ENCODE results near the gene C19orf73.

C19orf73 gene

DNA sequence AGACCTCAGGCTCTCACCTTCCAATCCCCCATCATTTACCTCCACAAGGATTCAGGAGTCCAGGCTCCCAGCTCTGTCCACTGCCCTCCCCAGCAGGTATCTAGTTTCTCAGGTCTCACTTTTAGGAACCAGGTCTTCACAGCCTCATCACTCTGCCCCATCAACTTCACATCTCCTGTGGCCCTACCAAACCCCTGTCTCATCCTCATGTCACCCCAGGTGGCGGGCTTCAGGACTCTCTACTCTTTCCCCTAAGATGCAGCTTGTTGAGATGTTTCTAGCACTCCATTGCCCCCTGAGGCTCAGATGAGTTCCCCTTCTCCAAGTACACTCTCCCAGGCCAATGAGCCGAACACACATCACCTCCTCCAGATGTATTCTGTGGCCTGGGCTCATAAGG is 1.9 kb upstream of the C19orf73 start:
- DNase-seq: no peak

DNA sequence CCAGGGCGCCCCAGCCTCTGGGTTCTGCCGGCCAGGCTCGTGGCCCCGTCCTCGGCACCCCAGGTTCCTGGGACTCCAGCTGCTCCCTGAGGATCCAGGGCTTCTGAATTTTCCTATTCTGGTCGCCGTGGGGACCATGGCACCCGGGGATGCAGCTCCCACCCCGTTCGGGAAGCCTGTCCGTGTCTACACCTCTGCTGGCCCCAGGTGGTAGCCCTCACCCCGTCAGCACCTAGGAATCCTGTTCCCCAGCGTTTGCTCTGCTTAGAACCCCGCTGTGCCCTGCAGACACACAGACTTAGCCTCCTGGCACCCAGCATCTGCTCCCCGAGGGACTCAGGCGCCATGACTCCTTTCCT is 1.4 kb upstream of the C19orf73 start:
- DNase-seq: no peak

DNA sequence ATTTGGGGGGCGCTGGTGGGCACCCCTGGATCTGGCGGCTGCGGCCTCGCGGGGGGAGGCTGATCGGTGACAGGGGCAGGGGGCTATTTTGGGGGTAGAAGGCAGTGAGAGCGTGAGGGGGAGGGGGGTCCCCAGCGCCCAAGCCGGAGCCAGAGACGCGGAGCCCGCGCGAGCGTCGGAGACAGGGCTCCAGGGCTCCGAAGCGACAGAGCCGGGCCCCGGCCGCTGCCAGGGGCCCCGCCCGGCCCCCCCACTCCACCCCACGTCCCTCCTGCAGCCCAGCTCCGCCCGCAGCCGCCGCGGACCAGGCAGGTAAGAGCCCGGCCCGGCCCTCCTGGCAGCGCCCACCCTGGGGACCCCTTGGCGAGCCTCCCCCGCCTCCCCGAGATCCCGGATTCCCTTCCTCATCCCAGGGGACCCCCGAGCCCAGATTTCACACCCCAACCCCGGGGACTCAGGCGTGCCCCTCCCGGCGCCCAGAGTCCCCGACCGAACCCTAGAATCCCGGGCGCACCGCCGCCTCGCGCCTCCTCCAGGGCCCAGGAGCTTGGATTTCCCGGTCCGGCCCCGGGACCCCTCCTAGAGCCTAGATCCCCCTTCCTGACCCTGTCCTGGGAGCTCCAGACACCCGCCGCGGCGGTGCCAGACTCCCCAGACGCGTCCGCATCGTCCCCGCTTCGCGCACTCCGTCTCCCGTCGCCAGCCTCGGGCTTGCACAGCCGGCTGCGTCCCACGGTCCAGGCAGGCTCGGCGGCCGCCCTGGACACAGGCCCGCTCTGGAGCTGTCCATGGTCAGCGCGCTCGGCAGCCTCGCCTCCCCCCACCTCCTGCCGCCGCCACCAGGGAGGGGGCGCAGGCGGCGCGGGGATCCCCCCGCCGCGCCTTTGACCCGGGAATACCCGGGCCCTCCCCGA is 725 bp upstream of the C19orf73 start, which contains the start of gene PPFIA3:
TSS of gene PPFIA3 (plus strand) at position 134 of the 914 bp plus-strand sequence. CDS start 8,330 bp downstream, outside the sequence.
- DNase-seq: no peak

DNA sequence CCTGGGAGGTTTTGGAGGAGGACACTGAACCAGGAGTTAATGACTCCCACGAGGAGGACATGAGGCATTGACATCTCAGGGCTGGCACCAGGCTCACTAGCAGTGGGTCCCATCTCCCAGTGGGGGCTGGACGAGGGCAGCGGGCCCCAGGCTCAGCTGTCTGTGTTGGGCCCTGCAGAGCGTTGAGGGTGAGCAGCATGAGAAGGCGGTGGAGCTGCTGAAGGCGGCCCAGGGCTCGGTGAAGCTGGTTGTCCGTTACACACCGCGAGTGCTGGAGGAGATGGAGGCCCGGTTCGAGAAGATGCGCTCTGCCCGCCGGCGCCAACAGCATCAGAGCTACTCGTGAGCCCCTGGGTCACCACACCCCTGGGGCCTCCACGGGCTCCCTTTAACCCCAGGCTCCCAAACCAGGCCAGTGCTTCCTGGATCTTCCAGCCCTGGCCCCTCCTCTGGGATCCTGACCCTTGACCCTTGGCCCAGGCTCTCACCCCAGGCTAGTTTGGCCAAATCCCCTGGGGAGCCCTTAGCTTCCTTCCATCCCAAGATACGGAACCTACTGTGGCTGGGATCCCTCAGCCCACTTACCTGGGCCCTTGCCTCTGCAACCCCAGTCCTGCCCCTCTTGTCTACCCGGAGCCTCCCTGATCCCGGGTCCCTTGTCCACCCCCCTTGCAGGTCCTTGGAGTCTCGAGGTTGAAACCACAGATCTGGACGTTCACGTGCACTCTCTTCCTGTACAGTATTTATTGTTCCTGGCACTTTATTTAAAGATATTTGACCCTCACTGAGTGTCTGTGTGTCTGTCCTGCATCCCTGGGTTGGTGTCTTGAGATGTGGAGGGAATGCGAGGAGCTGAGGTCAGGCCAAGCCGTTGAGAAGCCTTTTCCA is 1.0 kb downstream of the C19orf73 start:
- DNase-seq: no peak

DNA sequence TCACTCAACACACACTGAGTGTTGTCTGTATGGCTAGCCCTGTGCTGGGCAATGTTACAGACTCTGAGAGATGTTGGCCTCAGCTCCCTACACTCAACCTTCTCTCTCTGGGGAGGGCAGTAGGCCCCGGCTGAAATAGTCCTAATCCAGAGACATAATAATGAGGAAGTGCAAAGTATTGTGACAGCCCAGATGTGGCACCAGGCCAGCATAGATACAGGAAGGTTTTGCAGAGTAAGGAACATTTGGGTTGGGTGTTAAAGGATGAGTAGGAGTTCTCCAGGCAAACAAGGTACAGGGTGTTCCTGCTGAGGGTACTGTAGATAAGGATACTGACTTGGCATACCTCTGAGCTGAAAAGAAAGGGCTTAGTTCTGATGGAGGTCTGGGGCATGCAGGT is 2.4 kb downstream of the C19orf73 start:
- DNase-seq: no peak

DNA sequence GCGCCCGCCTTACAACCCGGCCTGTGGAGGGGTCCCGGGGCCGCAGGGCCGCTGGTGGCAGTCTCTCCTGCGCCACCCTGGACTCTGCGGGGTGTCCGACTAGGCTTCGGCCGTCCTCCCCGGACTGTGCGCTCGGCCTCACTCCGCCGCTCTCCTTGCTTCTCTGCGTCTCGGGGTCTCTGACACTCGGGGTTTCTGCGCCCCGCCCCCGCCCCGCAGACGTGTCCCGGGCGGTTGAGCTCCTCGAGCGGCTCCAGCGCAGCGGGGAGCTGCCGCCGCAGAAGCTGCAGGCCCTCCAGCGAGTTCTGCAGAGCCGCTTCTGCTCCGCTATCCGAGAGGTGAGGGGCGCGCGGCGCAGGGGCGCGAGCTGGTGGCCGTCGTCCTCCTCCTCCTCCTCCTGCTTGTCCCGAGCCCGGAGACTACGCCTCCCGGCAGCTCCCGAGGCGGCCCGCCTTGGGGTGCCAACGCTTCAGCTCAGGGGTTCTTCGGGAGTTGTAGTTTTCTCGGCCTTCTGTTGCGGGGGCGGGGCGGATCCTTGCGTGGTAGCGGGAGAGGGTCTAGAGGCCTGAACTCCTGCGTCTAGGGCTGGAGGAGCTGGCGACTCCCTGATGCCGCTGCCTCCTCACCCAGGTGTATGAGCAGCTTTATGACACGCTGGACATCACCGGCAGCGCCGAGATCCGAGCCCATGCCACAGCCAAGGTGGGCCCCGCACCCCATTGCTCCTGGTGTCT is 4.1 kb downstream of the C19orf73 start:
- DNase-seq: peak; percentile 54

DNA sequence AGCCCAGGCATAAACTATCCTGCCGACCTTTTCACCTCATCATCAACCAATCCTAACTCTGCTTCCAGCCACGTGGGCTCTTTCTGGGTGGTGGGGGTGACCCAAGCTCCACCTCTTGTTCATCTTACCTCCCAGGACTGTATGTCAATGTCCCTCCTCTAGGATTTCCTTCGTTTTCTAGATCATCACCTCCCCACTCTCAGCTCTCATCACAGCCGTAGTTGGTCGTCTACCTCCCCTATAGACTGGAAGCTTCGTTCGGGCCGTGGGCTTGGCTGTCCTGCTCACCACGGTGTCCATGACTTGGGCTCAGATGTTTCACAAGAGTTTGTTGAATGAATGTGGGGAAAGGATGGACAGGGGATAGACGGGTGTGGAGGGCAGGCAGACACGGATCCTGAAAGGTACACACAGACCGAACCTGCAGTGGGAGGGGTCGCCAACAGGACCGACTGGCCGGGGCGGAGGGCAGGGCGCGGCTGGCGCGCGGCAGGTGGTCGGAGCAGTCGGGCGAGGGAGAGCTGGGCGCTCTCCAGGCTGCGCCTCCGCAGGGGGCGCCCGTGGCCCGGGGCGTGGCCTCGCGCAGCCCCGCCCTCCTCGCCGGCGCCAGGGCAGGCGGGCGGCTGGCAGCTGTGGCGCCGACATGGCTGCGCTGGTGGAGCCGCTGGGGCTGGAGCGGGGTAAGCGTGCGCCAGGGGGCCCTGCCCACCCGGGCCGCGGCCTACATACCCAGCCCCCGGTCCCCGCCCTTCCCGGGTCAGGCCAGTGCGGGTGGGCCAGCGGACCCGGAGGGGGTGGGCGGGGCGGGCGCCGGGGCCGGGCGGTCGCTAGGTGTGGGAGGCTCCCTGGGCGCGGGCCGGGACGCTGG is 4.9 kb downstream of the C19orf73 start, which contains the start of gene LIN7B:
TSS of gene LIN7B (plus strand) at position 609 of the 868 bp plus-strand sequence. CDS start at position 644, 35 bp downstream.
- DNase-seq: peak; percentile 70

DNA sequence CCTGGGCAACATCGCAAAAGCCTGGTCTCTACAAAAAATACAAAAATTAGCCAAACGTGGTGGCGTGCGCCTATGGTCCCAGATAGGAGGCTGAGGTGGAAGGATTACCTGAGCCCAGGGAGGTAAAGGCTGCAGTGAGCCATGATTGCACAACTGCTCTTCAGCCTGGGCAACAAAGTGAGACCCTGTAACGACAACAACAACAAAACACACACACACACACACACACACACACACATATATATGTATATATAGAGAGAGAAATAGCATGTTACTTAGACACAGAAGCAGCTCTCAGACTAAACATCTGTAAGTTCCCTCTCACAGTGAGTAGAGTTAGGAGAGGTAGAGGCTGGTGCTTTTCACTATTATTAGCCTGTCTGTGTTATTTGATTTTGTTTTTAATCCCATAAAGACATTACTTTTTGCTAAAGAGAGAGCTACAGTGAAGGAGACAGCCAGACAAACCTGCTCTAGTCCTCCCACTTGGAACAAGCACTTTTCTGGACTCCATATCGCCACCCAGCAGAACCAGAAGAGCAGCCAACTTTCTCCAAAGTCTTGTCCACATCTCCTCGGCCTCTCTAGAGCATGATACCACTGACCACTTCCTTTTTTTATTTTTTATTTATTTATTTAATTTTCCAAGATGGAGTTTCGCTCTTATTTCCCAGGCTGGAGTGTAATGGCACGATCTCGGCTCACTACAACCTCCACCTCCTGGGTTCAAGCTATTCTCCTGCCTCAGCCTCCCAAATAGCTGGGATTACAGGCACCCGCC is 7.5 kb downstream of the C19orf73 start:
- DNase-seq: no peak

DNA sequence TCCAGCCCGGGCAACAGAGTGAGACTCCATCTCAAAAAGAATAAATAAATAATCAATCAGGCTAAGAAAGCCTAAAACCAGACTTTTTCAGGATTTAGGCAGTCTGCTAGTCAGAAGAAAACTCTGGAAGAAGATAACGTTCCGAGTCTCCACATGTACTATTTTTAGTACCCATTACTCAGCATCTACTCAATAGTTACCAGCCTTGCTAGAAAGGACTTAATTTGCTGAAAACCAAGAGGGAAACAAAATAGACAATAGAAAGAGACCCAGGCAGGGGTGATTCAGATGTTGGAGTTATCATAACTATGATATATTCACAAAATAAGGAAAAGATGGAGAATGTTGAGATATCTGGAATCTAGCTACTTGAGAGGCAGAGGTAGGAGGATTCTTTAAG is 8.4 kb downstream of the C19orf73 start:
- DNase-seq: no peak

DNA sequence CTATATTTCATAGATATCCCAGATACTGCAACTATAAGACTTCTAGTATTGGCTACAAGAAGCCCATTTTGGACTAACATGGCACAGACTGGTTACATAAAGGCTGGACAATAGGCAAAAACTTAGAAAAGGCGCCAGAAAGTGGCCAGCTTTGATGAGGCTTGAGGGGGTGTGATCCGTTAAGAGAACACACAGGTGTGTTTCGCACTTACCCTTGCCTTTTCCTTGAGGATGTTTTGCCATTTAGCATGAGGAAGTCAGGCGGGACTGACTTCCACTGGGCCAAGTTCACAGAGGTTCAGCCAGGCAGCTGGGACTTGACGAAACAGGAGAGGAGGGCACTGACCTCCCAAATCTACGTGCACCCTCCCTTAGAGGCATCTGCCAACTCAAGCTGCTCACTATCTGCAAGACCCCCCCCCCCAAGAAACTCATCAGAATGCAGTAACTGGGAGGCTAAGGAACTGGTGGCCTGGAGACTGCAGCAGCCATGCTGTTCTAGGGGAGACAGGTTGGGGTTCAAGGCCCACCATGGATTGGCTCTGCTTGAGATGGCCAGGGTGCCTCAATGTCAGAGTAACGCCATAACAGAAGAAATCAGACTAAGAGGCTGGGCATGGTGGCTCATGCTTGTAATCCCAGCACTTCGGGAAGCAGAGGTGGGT is 9.2 kb downstream of the C19orf73 start:
- DNase-seq: no peak

DNA sequence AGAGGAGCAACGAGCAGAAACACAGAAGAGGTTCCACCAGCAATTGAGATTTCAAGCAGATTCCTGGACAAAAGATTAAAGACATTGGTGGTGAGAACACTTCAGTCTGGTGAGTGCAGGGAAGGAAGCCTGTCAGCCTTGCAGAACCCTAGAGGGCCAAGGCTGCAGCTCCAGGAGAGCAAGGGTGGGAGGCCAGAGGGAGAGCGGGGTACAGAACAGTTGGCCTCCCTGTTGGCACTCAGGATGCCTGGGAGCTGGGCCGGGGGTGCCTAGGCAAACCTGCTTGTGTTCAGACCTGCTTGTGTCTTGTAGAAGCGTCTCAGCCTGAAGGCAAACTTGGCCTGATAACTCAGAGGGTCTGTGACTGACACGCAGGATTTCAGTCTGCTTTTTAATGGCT is 9.9 kb downstream of the C19orf73 start:
- no peak for DNase-seq

DNA sequence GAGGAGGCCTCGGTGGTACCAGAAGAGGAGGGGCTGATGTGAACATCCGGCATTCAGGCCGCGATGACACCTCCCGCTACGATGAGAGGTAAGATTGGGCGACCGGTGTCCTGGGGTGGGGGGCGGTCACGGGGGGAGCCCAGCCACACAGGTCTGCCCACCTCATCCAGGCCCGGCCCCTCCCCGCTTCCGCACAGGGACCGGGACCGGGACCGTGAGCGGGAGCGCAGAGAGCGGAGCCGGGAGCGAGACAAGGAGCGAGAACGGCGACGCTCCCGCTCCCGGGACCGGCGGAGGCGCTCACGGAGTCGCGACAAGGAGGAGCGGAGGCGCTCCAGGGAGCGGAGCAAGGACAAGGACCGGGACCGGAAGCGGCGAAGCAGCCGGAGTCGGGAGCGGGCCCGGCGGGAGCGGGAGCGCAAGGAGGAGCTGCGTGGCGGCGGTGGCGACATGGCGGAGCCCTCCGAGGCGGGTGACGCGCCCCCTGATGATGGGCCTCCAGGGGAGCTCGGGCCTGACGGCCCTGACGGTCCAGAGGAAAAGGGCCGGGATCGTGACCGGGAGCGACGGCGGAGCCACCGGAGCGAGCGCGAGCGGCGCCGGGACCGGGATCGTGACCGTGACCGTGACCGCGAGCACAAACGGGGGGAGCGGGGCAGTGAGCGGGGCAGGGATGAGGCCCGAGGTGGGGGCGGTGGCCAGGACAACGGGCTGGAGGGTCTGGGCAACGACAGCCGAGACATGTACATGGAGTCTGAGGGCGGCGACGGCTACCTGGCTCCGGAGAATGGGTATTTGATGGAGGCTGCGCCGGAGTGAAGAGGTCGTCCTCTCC is 11.1 kb downstream of the C19orf73 start:
- DNase-seq: no peak

DNA sequence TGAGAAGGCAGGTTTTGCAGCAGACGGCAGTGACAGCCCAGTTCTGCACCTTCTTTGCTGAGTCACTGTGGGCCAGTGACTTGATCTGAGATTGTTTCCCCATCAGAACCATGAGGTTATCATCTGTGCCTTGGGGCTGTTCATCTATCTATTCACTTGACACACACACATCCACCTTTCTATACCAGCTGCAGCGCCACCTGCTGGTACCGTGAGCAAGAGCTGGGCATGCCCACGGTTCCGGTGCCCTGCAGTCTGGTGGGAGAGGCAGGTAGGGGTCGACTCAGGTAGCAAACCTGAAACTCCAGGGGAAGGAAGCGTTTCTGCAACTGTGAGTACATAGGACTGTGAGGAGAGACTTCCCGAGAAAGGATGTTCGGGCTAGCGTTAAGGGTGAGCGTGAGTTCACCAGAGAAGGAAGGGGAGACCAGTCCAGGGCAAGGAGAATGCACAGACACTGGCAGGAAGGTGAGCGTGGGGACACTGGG is 12.3 kb downstream of the C19orf73 start:
- peak; percentile 67 for DNase-seq

DNA sequence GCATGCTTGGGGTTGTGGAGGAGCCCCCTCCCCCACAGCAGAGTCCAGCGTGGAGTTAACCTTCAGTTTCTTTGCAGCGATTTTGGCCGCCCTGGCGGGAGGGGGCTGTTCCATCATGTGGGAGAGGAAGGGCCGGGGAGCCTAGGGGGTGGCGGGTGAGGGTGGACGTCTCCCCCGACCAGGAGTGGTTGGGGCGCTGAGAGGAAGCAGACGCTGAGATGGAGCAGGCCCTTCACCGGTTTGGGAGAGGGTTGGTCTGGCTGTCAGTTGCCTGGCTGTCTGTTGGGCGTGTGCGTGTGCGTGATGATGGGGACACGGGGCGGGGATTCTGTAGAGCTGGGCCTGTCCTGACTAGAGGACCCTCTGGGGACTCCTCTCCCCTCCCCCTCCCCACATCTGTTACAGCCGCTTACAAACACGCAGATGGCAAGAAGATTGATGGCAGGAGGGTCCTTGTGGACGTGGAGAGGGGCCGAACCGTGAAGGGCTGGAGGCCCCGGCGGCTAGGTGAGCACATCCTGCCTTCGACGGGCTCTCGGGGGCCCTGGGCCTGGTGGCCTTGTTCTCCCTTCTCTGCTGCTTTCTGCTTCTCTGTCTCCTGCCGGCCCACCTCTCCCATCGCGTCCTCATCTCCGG is 14.6 kb downstream of the C19orf73 start:
- no peak for DNase-seq

DNA sequence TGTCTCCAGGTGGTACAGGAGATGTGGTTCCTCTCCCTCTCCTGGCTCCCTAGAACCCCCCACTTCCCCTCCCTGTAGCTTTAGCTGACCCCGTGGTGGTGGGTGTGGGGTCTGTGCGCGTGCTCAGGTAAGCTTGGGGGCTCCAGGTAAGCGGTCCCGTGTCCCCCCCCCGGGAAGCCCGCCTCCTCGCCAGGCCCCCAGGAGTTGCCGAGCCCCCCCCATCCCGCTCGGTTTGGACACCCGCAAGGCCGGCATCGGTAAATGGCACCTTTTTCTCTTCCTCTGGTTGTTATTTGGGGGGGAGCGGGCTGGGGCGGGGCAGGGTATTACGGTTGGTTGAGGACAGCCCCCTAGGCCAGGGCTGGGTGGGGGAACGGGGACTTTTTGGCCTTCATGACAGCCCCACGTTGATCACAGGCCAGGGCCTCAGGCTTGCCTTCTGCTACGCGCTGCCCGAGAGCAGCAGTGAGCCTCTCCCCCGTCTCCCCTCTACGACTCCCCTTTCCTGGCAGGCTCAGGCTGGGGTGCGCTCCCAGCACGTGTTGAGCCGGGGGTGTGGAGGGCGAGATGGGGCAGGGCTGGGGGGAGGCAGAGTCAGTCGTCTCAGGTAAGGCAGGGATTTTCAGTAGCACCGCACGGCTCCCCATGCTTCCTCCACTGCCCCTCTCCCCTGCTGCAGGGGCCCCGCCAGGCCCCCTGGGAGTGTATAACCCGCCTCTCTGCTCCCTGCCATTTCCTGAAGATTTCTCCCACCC is 15.4 kb downstream of the C19orf73 start:
- DNase-seq: no peak

DNA sequence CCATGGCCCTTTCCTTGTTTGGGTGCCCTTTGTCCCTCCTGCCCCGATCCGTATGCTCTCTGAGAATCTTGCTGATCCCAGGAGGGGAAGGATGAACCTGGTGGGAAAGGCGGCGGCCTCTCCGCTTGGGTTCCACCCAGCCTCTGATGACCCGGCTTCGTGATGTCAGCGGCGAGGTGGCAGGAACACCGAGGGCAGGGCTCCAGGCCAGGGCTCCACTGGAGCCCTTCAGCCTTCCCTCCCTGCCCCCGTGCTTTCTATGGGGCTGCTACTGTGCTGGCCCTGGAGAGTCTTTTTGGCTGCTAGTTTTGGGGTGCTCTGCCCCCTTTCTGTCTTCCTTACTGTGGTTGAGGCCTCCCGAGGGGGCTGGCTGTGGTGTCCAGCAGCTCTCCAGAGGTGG is 16.6 kb downstream of the C19orf73 start:
- DNase-seq: no peak

DNA sequence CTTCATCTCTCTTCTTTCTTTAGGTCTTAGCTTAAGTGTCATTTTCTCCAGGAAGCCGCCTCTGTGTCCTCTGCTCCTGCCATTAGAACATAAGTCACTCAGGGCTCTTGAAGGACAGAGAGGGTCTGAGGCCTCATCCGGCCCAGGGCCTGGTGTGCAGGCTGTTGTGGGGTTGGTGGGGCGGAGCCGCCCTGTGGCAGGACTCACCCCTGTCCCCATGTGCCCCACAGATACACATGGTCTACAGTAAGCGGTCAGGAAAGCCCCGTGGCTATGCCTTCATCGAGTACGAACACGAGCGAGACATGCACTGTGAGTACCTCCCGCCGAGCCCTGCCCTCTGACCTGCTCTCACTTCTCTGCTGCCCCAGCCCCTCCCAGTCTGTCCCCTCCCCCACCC is 17.8 kb downstream of the C19orf73 start:
- DNase-seq: no peak

DNA sequence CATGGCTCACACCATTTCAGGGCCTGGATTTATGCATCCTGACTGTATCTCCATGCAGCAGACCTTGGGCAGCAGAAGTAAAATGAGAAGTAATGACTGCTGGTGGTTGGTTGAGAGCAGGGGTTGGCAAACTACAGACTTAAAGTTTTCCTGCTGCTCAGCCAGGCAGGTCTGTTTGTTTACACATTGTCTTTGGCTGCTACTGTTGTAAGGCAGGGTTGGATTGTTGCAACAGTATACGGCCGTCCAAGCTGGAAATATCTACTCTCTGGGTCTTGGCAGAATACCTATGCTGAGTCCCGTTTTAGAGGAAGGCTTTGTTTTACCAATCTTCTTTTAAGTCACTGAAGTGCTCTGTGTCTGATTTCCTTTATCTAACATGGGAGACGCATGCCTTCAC is 20.1 kb downstream of the C19orf73 start:
- DNase-seq: no peak
